GM12874 (cell line): ENCODE data around the gene ARHGEF4.

ENCODE experiments used
- CTCF ChIP-seq: IDR thresholded peaks from 2 replicates; pipeline ENCODE4 v1.5.1; 2011; ENCODE audit warnings: low read depth, mild to moderate bottlenecking, control low read depth, low read length, moderate library complexity; ENCODE audit not compliant: insufficient read depth

ARHGEF4 gene

GRCh38 chr2:130966149-130966774 lies 129.5 kb downstream of the ARHGEF4 start:
- no peak for TF ChIP-seq CTCF

DNA sequence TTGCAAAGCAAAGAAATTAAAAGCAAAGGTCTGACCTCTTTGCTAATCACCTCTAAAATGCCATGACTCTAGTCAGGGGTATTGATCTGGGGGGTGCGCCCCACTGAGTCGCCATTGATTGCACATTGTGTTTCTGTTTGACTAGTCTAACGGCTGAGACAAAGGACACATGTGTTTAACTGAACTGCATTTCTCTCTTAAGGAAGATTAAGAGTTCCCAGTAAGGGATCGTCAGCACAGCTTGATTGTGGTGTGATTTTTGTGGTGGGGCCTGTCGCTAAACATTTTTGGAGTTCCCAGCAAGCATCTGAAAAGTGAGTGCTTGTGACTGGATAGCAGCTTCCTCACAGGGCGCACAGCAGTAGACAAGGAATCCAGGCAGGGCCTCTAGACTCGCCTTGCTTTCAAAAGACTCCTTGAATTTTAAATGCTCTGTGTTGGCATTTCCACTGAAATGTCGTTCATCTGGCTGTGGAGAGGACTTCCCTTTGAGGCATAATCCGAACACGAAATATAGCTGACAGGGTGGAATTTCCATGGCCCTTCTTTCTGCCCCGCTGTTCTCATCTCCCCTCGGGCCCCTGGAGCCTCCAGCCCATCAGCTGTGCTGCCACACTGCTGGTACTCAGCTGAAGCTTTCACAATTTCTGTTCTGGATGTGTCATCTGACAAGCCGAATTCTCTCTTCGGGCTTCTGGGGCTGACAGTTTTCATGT lies 130.2 kb downstream of the ARHGEF4 start:
- TF ChIP-seq CTCF: no peak

GRCh38 chr2:130972410-130972809 lies 135.7 kb downstream of the ARHGEF4 start:
- no peak for TF ChIP-seq CTCF

- no peak for TF ChIP-seq CTCF
Measured at GRCh38 chr2:130975729-130976128, 139.0 kb downstream of the ARHGEF4 start.

GRCh38 chr2:130976591-130977237 lies 140.0 kb downstream of the ARHGEF4 start:
- no peak for TF ChIP-seq CTCF

GRCh38 chr2:130977461-130978050 lies 140.8 kb downstream of the ARHGEF4 start:
- TF ChIP-seq CTCF: no peak

GRCh38 chr2:130981667-130982066 lies 145.0 kb downstream of the ARHGEF4 start:
- no peak for TF ChIP-seq CTCF
